Measurements from ENCODE around the gene CSF1R. TPM values are rescaled to one million over a fixed set of nuclear protein-coding genes. Genes with fewer than 3 reads are reported as not detected.

CSF1R gene
- polyA plus RNA-seq, 1 donor from 2014 or later: not detected

DNA sequence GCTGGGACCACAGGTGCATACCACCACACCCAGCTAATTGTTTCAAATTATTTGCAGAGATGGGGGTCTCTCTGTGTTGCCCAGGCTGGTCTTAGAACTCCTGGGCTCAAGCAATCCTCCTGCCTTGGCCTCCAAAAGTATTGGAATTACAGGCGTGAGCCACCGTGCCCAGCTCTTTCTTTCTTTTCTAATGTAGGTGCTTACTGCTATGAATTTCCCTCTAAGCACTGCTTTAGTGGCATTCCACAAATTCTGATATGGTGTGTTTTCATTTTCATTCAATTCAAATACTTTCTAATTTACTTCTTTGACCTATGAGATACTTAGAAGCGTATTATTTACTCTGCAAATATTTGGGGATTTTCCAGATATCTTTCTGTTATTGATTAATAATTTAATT, 70.9 kb downstream of the CSF1R start:
- no peaks in the 10 kb centered on the region for H3K27me3 ChIP-seq (ENCODE audit: insufficient read depth, low read depth, low read length)
- no peak overlapping the region for H3K4me2 ChIP-seq (ENCODE audit: low read length)
- H3K9me2 ChIP-seq (ENCODE audit: insufficient read depth, low read length): no peaks in the 10 kb centered on the region
- H4K20me1 ChIP-seq (ENCODE audit: insufficient read depth): no peaks in the 10 kb centered on the region
- H3F3A ChIP-seq (ENCODE audit: insufficient read depth, low read length, poor library complexity, severe bottlenecking): no peaks in the 10 kb centered on the region
- no peak overlapping the region for H3K4me3 ChIP-seq (ENCODE audit: low read length)
- H2AFZ ChIP-seq (ENCODE audit: low read depth, low read length): no peak overlapping the region
- TF ChIP-seq RAD21 (conservative IDR thresholded peaks at IDR 0.05): no peak
- no peak for TF ChIP-seq POLR2AphosphoS5 (IDR thresholded peaks at IDR 0.05)
- TF ChIP-seq EZH2 (IDR thresholded peaks at IDR 0.05; ENCODE audit: borderline replicate concordance, insufficient read depth, low read length, poor library complexity, severe bottlenecking): no peak
- TF ChIP-seq REST (IDR thresholded peaks at IDR 0.05; ENCODE audit: borderline replicate concordance): no peak
- TF ChIP-seq TAF1 (IDR thresholded peaks at IDR 0.05; ENCODE audit: low read depth): no peak
- TF ChIP-seq SMC3 (conservative IDR thresholded peaks at IDR 0.05; ENCODE audit: poor library complexity): no peak
- no peak for TF ChIP-seq MXI1 (conservative IDR thresholded peaks at IDR 0.05; ENCODE audit: poor library complexity, severe bottlenecking)
- TF ChIP-seq, protein P1, sequence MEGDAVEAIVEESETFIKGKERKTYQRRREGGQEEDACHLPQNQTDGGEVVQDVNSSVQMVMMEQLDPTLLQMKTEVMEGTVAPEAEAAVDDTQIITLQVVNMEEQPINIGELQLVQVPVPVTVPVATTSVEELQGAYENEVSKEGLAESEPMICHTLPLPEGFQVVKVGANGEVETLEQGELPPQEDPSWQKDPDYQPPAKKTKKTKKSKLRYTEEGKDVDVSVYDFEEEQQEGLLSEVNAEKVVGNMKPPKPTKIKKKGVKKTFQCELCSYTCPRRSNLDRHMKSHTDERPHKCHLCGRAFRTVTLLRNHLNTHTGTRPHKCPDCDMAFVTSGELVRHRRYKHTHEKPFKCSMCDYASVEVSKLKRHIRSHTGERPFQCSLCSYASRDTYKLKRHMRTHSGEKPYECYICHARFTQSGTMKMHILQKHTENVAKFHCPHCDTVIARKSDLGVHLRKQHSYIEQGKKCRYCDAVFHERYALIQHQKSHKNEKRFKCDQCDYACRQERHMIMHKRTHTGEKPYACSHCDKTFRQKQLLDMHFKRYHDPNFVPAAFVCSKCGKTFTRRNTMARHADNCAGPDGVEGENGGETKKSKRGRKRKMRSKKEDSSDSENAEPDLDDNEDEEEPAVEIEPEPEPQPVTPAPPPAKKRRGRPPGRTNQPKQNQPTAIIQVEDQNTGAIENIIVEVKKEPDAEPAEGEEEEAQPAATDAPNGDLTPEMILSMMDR (IDR thresholded peaks at IDR 0.05; ENCODE audit: poor library complexity, severe bottlenecking): no peak
- no peak for TF ChIP-seq EP300 (conservative IDR thresholded peaks at IDR 0.05; ENCODE audit: poor library complexity, severe bottlenecking)
- H3K27ac ChIP-seq (ENCODE audit: low read length): no peak overlapping the region
- H3K9ac ChIP-seq (ENCODE audit: low read length): no peak overlapping the region
- H3K36me3 ChIP-seq (ENCODE audit: insufficient read depth, low read length): peaks cover 34% of the 10 kb centered on the region
- H3K9me3 ChIP-seq (ENCODE audit: low read length): peaks cover 11% of the 10 kb centered on the region
- H3K79me2 ChIP-seq (replicated peaks; ENCODE audit: insufficient read depth, low read length): peaks cover 4% of the 10 kb centered on the region

GRCh38 chr5:150014456-150014855, 71.9 kb downstream of the CSF1R start:
- Histone ChIP-seq H3K79me2 (replicated peaks; ENCODE audit: insufficient read depth, low read length) (peaks cover 4% of the 10 kb centered on the region), H3K4me2 (ENCODE audit: low read length) (no peak overlapping the region), H3K27ac (ENCODE audit: low read length) (no peak overlapping the region), H3K9me2 (ENCODE audit: insufficient read depth, low read length) (no peaks in the 10 kb centered on the region), H3K27me3 (ENCODE audit: insufficient read depth, low read depth, low read length) (no peaks in the 10 kb centered on the region), H4K20me1 (ENCODE audit: insufficient read depth) (no peaks in the 10 kb centered on the region), H3F3A (ENCODE audit: insufficient read depth, low read length, poor library complexity, severe bottlenecking) (no peaks in the 10 kb centered on the region), H3K36me3 (ENCODE audit: insufficient read depth, low read length) (peaks cover 36% of the 10 kb centered on the region), H3K9ac (ENCODE audit: low read length) (no peak overlapping the region), H3K9me3 (ENCODE audit: low read length) (peaks cover 11% of the 10 kb centered on the region), H3K4me3 (ENCODE audit: low read length) (no peak overlapping the region), H2AFZ (ENCODE audit: low read depth, low read length) (no peak overlapping the region)
- no peak for TF ChIP-seq EP300 (conservative IDR thresholded peaks at IDR 0.05; ENCODE audit: poor library complexity, severe bottlenecking)
- TF ChIP-seq, protein P1 (IDR thresholded peaks at IDR 0.05; ENCODE audit: poor library complexity, severe bottlenecking): no peak
- no peak for TF ChIP-seq EZH2 (IDR thresholded peaks at IDR 0.05; ENCODE audit: borderline replicate concordance, insufficient read depth, low read length, poor library complexity, severe bottlenecking)
- TF ChIP-seq RAD21 (conservative IDR thresholded peaks at IDR 0.05): no peak
- TF ChIP-seq TAF1 (IDR thresholded peaks at IDR 0.05; ENCODE audit: low read depth): no peak
- no peak for TF ChIP-seq POLR2AphosphoS5 (IDR thresholded peaks at IDR 0.05)
- TF ChIP-seq REST (IDR thresholded peaks at IDR 0.05; ENCODE audit: borderline replicate concordance): no peak
- TF ChIP-seq MXI1 (conservative IDR thresholded peaks at IDR 0.05; ENCODE audit: poor library complexity, severe bottlenecking): no peak
- no peak for TF ChIP-seq SMC3 (conservative IDR thresholded peaks at IDR 0.05; ENCODE audit: poor library complexity)

Data from neural cell (in vitro differentiated cells).